ENCODE measurements around the gene SLC35E3.
"Not testable (repeated sequence)": the region's sequence is repeated elsewhere in the genome, so short reads cannot be mapped to it uniquely, and the experiment has no call there.

Gene SLC35E3

GRCh38 chr12:68813242-68813593 lies 67.2 kb downstream of the SLC35E3 start:
- no peak for DNase-seq (ENCODE audit: low spot score)

GRCh38 chr12:68814490-68815231 lies 68.7 kb downstream of the SLC35E3 start:
- DNase-seq (ENCODE audit: low spot score) = no peak

- no peak for DNase-seq (ENCODE audit: low spot score)
These were observed 69.4 kb downstream of the SLC35E3 start for GRCh38 chr12:68815232-68815927.

DNA sequence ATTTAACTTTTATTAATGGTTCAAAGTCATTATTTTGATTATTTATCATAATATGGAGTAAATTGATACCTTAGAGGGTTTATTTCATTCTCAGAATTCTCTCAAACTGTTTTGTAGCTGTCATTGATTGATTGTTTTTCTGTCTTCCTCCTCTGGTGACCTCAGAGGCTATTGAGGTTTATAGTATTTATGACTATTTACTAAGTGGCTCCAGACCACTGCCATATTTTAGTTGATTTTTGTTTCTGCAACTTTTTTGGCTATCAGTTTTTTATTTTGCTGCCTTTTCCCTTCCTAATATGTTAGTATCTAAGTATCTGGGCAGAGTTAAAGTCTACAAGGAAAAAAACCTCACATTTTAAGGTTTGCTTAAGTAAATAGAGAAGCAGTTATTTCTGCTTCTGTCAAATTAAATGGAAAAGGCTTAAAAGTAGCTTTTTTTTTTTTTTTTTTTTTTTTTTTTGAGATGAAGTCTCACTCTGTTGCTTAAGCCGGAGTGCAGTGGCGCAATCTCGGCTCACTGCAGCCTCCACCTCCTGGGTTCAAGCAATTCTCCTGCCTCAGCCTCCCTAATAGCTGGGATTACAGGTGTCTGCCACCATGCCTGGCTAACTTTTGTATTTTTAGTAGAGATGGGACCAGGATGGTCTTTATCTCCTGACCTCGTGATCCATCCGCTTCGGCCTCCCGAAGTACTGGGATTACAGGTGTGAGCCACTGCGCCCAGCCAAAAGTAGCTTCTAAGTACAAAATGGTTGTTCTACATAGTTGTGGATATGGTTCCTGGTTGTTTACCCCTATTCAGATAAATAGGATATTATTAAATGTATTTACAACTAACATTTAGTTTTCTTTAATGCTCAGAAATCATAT lies 70.2 kb downstream of the SLC35E3 start:
- no peak for DNase-seq (ENCODE audit: low spot score)

GRCh38 chr12:68819481-68819880 lies 73.5 kb downstream of the SLC35E3 start:
- not testable (repeated sequence) for DNase-seq (ENCODE audit: low spot score)

DNA sequence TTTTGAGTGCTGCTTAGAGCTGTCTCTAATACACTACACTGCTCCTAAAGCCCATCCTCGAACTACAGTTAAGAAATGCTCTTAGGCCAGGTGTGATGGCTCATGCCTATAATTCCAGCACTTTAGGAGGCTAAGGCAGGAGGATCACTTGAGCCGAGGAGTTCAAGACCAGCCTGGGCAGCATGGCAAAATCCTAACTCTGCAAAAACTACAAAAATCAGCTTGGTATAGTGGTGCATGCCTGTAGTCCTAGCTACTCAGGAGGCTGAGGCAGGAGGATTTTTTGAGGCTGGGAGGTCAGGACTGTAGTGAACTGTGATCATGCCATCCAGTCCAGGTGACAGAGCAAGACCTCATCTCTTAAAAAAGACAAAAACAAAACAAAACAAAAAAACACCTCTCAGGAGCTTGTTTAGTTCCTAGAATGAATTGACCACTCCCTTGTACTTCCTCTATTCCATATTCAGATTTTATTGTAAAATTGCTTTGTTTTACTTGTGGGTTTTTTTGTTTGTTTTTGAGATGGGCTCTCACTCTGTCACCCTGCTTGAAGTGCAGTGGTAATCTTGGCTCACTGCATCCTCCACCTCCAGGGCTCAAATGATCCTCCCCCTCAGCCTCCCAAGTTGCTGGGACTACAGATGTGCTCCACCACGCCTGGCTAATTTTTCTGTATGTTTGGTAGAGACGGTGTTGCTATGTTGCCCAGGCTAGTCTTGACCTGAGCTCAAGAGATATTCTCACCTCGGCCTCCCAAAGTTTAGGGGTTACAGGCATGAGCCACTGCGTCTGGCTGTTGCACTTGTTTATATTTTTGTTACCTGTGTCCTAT lies 75.6 kb downstream of the SLC35E3 start:
- DNase-seq (ENCODE audit: low spot score) = no peak

DNA sequence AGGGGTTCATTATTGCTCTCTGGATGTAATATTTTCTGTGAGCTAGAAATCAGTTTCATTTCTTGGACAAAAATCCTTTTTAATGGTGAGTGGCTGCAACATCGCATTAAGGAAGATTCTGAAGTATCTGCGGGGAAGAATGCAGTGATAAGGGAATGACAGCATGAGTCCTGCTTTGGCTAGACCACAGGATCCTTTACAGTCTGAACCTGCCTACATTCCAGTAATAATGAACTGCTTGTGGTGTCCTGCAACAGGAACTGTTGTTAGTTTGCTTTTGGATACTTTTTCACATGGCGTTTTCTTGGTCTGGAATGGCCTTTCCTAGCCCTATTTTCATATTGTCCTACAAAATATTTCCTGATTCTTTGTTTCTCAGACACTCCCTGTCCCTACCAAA lies 77.7 kb downstream of the SLC35E3 start:
- DNase-seq (ENCODE audit: low spot score) = no peak

- DNase-seq (ENCODE audit: low spot score) = no peak
These were observed 78.2 kb downstream of the SLC35E3 start for GRCh38 chr12:68824131-68824530.

DNA sequence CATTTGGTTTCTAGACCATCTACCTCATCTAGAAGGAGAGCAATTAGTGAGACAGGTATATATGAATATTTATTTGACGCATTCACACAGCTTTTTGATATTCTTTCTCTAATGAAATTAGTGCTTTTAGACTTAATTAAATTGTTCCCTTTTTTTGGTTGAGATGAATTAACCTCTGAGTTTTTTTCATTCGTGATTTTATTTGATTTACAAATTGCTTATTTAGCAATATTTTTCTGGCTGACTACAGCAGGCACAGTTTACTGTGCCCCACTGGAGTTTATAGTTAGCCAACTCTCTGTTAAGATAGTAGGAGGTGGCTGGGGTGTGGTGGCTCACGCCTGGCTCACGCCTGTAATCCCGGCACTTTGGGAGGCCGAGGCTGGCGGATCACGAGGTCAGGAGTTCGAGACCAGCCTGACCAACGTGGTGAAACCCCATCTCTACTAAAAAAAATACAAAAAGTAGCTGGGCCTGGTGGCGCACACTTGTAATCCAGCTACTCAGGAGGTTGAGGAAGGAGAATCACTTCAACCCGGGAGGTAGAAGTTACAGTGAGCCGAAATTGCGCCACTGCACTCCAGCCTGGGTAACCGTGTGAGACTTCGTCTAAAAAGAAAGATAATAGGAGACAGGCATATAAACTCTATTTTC lies 78.7 kb downstream of the SLC35E3 start:
- no peak for DNase-seq (ENCODE audit: low spot score)

DNA sequence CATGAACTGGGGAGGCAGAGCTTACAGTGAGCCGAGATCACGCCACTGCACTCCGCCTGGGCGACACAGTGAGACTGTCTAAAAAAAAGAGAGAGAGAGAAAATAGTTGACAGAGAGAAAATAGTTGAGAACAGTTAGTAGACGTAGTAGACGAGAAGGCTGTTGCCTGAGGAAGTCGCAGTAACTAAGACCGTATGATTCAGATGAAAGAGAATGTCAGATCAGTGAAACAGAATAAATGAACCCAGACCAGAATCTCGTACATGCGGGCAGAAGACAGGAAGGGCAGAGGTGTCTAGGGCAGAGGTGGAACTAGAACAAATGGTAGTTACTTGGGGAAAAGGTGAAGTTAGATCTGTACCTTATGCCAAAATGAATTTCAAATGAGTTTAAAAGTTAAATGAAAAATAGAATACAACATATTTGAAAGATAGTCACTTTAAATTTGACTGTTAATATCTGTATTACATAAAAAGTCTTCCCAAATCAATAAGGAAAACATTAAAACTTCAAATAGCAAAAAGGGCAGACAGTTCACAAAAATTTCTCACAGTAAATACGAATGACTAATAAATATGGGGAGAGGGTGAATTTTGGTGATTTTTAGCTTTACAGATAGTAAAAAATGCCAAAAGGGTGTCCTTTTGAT lies 79.7 kb downstream of the SLC35E3 start:
- DNase-seq (ENCODE audit: low spot score) = no peak

DNA sequence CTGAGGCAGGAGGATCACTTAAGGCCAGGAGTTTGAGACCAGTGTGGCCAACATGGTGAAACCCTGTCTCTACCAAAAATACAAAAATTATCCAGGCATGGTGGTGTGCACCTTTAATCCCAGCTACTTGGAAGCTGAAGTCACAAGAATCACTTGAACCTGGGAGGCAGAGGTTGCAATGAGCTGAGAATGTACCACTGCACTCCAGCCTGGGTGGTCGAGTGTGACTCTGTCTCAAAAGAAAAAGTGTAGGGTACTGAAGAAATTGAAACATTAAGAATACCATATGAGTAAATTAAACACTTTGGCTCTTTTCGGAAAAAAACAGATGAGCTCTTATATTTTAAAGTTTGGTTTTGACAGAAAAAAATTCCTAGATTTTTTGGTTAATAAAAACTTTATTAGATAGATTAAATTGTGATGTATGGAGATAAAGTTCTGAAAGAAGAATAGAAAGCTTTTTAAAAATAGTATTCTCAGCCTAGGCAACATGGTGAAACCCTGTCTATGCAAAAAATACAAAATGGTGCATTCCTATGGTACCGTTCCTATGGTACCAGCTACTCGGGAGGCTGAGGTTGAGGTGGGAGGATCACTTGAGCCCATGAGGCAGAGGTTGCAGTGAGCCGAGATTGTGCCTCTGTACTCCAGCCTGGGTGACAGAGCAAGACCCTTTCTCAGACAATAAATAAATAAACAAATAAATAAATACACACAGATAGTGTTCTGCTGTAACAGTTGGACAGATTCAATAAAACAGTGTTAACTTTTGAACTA lies 82.1 kb downstream of the SLC35E3 start:
- no peak for DNase-seq (ENCODE audit: low spot score)

DNA sequence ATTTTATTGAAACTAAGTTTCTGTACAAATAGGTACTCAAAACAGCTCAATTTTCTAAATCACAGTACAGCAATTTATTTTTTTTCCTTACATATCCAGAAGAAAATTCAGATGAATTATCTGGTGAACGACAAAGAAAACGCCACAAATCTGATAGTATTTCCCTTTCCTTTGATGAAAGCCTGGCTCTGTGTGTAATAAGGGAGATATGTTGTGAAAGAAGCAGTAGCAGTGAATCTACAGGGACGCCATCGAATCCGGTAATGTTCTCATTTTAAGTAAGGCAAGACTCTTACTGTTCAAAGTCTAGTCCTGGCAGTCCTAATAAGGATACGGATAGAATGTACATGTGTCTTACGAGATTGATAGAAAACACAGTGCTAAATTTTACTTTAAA lies 82.7 kb downstream of the SLC35E3 start:
- DNase-seq (ENCODE audit: low spot score) = no peak
